DOHH2 (cell line): ENCODE measurements around the gene KLRF1.

Experiments used
- H3F3A ChIP-seq: fragments of 200-600 bp; sonication (generic), shearing (Covaris generic); 2 replicates; pipeline ENCODE4 v1.6.0; 2016; ENCODE audit warnings: antibody characterized with exemption, mild to moderate bottlenecking; ENCODE audit not compliant: control insufficient read depth, insufficient read depth
- H3K27ac ChIP-seq: fragments of 200-600 bp; sonication (generic); 2 replicates; pipeline ENCODE4 v1.5.1; 2014; ENCODE audit warnings: low read depth, mild to moderate bottlenecking, low read length, moderate library complexity
- H3K27me3 ChIP-seq: fragments of 200-600 bp; sonication (generic); 2 replicates; pipeline ENCODE4 v1.6.1; 2014; ENCODE audit warnings: mild to moderate bottlenecking, low read length, mixed read lengths; ENCODE audit not compliant: control insufficient read depth
- H3K36me3 ChIP-seq: fragments of 200-600 bp; sonication (generic); 2 replicates; pipeline ENCODE4 v1.6.1; 2014; ENCODE audit warnings: mild to moderate bottlenecking, low read length, moderate library complexity, mixed read lengths; ENCODE audit not compliant: control insufficient read depth
- H3K4me1 ChIP-seq: fragments of 200-600 bp; sonication (generic); 2 replicates; pipeline ENCODE4 v1.6.1; 2014; ENCODE audit warnings: mild to moderate bottlenecking, low read length, mixed read lengths; ENCODE audit not compliant: control insufficient read depth
- H3K4me2 ChIP-seq: fragments of 200-600 bp; sonication (generic); 2 replicates; pipeline ENCODE4 v1.6.0; 2014; ENCODE audit warnings: mild to moderate bottlenecking, low read length, moderate library complexity
- H3K4me3 ChIP-seq: fragments of 200-600 bp; sonication (generic); 2 replicates; pipeline ENCODE4 v1.5.1; 2014; ENCODE audit warnings: mild to moderate bottlenecking, low read length, mixed read lengths
- H3K79me2 ChIP-seq: fragments of 200-600 bp; sonication (generic); 2 replicates; pipeline ENCODE4 v1.6.1; 2014; ENCODE audit warnings: mild to moderate bottlenecking, low read length, mixed read lengths; ENCODE audit not compliant: control insufficient read depth
- H3K9me2 ChIP-seq: fragments of 200-600 bp; sonication (generic); replicated peaks from 2 replicates; pipeline ENCODE4 v1.6.1; 2014; ENCODE audit warnings: mild to moderate bottlenecking, low read length, mixed read lengths; ENCODE audit not compliant: control insufficient read depth
- H3K9me3 ChIP-seq: fragments of 200-600 bp; sonication (generic); 2 replicates; pipeline ENCODE4 v1.6.1; 2014; ENCODE audit warnings: antibody characterized with exemption, low read length, mixed read lengths; ENCODE audit not compliant: control insufficient read depth, insufficient read depth
- H4K20me1 ChIP-seq: fragments of 200-600 bp; sonication (generic); 2 replicates; pipeline ENCODE4 v1.6.0; 2014; ENCODE audit warnings: low read depth, mild to moderate bottlenecking, antibody characterized with exemption, low read length, moderate library complexity; ENCODE audit not compliant: control insufficient read depth, insufficient read depth
- CTCF ChIP-seq: fragments of 200-600 bp; sonication (generic); IDR thresholded peaks from one replicate; pipeline ENCODE4 v1.5.1; 2014; ENCODE audit warnings: antibody characterized with exemption, mild to moderate bottlenecking, low read depth, low read length; ENCODE audit not compliant: poor library complexity, severe bottlenecking
- EZH2phosphoT487 ChIP-seq: fragments of 200-600 bp; sonication (generic); IDR thresholded peaks from 2 replicates; pipeline ENCODE4 v1.6.1; 2017; ENCODE audit warnings: borderline replicate concordance, mild to moderate bottlenecking, antibody characterized with exemption, low read length, moderate library complexity, mixed read lengths

The KLRF1 gene

GRCh38 chr12:9829483-9829882, 2.2 kb downstream of the KLRF1 start:
- no peak overlapping the region for H3K4me2 ChIP-seq
- no peaks in the 10 kb centered on the region for H3F3A ChIP-seq
- H3K79me2 ChIP-seq = no peaks in the 10 kb centered on the region
- H3K27me3 ChIP-seq = peaks cover 30% of the 10 kb centered on the region
- H3K9me2 ChIP-seq = no peaks in the 10 kb centered on the region; the same call in 1 of the 2 replicates
- TF ChIP-seq EZH2phosphoT487 (no peak), CTCF (no peak)
- no peak overlapping the region for H3K27ac ChIP-seq
- no peaks in the 10 kb centered on the region for H4K20me1 ChIP-seq
- H3K36me3 ChIP-seq = no peaks in the 10 kb centered on the region
- no peaks in the 10 kb centered on the region for H3K4me1 ChIP-seq
- no peaks in the 10 kb centered on the region for H3K9me3 ChIP-seq
- H3K4me3 ChIP-seq = no peak overlapping the region

GRCh38 chr12:9829982-9830381, 2.7 kb downstream of the KLRF1 start:
- Histone ChIP-seq H3K27me3 (peaks cover 30% of the 10 kb centered on the region), H3K4me2 (no peak overlapping the region), H3K36me3 (no peaks in the 10 kb centered on the region), H4K20me1 (no peaks in the 10 kb centered on the region), H3K9me3 (no peaks in the 10 kb centered on the region), H3K4me1 (no peaks in the 10 kb centered on the region), H3K79me2 (no peaks in the 10 kb centered on the region), H3F3A (no peaks in the 10 kb centered on the region), H3K4me3 (no peak overlapping the region), H3K27ac (no peak overlapping the region), H3K9me2 (no peaks in the 10 kb centered on the region; the same call in 1 of the 2 replicates)
- peak; percentile 66; the same call in 1 of the 2 replicates for TF ChIP-seq EZH2phosphoT487
- TF ChIP-seq CTCF = no peak

GRCh38 chr12:9831720-9832119, 4.4 kb downstream of the KLRF1 start:
- Histone ChIP-seq H3K4me1 (no peaks in the 10 kb centered on the region), H3K36me3 (no peaks in the 10 kb centered on the region), H4K20me1 (no peaks in the 10 kb centered on the region), H3K79me2 (no peaks in the 10 kb centered on the region), H3K4me2 (no peak overlapping the region), H3K27ac (no peak overlapping the region), H3K9me3 (no peaks in the 10 kb centered on the region), H3K27me3 (peaks cover 26% of the 10 kb centered on the region), H3K4me3 (no peak overlapping the region), H3K9me2 (no peaks in the 10 kb centered on the region; the same call in 1 of the 2 replicates), H3F3A (no peaks in the 10 kb centered on the region)
- no peak for TF ChIP-seq CTCF
- TF ChIP-seq EZH2phosphoT487 = no peak

GRCh38 chr12:9843407-9843806, 16.1 kb downstream of the KLRF1 start:
- TF ChIP-seq CTCF (no peak), EZH2phosphoT487 (no peak)
- Histone ChIP-seq H3F3A (no peaks in the 10 kb centered on the region), H3K27me3 (no peaks in the 10 kb centered on the region), H3K4me1 (no peaks in the 10 kb centered on the region), H4K20me1 (no peaks in the 10 kb centered on the region), H3K79me2 (no peaks in the 10 kb centered on the region), H3K36me3 (no peaks in the 10 kb centered on the region), H3K9me3 (no peaks in the 10 kb centered on the region), H3K27ac (no peak overlapping the region), H3K9me2 (no peaks in the 10 kb centered on the region), H3K4me3 (no peak overlapping the region), H3K4me2 (no peak overlapping the region)
